GM11168 (cell line): ENCODE data around the gene GDI2.

Experiments used
- in situ Hi-C: fragments of 300-500 bp; cut with MboI; formaldehyde crosslinking; loops from one replicate; pipeline ENCODE4 v1.12.0; 2022; ENCODE audit warnings: low sequenced_read_pairs; ENCODE audit not compliant: unreplicated experiment

The GDI2 gene

GRCh38 chr10:5794236-5794635, 19.0 kb downstream of the GDI2 start:
- in situ Hi-C loops: no loop called here

DNA sequence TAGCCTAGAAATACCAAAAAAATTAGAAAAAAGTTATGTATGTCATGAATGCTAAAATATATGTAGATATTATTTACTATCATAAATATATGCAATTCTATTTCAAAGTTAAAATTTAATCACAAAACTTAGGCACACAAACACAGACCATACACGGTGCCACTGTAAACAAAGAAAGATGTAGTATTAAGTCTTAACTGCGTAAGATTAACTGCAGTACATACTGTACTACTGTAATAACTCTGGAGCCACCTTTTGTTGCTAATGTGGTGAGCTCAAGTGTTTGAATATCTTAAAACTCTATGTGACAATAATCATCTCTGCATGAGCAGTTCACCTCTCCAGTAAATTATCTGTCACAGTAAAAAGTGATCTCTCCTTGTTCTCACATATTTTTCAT, 23.6 kb downstream of the GDI2 start:
- in situ Hi-C loops: no loop called here

DNA sequence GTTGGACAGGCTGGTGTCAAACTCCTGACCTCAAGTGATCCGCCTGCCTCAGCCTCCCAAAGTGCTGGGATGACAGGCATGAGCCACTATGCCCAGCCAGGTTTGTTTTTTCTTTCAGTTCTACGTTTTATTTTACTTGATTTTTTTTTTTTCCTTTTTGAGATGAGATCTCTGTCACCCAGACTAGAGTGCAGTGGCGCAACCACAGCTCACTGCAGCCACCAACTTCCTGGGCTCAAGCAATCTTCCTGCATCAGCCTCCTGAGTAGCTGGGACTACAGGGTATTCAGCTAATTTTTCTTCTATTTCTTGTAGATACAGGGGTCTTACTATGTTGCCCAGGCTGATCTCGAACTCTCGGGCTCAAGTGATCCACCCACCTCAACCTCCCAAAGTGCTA, 24.3 kb downstream of the GDI2 start:
- in situ Hi-C loops: no loop called here

- in situ Hi-C loops: no loop called here
These were observed 29.9 kb downstream of the GDI2 start for GRCh38 chr10:5783300-5783699.

DNA sequence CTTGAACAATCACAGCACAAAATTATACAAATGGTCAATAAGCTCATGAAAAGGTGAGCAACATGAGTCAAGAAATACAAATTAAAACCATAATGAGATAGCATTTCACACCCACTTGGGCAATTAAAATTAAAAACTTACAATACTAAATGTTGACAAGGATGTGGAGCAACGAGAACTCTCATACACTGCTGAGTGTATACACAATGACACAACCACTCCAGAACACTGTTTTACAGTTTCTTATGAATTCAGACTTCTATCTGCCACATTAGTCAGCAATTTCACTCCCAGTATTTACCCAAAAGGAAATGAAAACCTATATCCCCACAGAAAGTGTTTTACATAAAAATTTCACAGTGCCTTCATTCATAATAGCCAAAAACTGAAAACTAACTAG, 31.1 kb downstream of the GDI2 start:
- in situ Hi-C loops: no loop called here

DNA sequence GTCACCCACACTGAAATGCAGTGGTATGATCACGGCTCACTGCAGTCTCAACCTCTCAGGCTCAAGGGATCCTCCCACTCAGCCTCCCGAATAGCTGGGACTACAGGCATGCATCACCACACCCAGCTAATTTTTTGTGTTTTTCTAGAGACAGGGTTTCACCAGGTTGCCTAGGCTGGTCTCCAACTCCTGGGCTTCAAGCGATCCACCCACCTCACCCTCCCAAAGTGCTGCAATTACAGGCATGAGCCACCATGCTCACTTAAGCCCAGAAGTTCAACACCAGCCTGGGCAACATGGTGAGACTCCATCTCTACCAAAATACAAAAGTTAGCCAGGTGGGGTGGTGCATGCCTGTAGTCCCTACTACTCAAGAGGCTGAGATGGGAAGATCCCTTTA, 33.5 kb downstream of the GDI2 start:
- in situ Hi-C loops: loop anchor here (10.0 kb wide), 1 partner anchor 215 kb away; no protein-coding TSS in a partner anchor

GRCh38 chr10:5777758-5778157, 35.5 kb downstream of the GDI2 start:
- in situ Hi-C loops: loop anchor here (10.0 kb wide), 1 partner anchor 217 kb away; no protein-coding TSS in a partner anchor

DNA sequence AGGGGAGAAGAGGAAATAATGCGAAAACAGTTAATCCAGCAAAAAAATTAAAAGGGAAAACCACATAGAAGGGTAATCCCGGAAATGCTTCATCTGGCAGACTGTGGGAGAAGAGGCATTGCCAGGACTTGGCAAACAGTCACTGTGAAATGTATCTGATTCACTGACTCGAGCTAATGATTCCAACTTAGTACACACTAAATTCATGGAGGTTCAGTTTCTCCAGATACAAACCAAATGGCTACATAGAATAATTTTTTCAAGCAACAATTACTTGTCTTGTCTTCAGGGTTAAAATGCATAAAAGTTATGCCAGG, 36.4 kb downstream of the GDI2 start:
- in situ Hi-C loops: loop anchor here (10.0 kb wide), 1 partner anchor 218 kb away; no protein-coding TSS in a partner anchor

GRCh38 chr10:5776136-5776880, 36.9 kb downstream of the GDI2 start:
- in situ Hi-C loops: loop anchor here (10.0 kb wide), 1 partner anchor 218 kb away; no protein-coding TSS in a partner anchor

DNA sequence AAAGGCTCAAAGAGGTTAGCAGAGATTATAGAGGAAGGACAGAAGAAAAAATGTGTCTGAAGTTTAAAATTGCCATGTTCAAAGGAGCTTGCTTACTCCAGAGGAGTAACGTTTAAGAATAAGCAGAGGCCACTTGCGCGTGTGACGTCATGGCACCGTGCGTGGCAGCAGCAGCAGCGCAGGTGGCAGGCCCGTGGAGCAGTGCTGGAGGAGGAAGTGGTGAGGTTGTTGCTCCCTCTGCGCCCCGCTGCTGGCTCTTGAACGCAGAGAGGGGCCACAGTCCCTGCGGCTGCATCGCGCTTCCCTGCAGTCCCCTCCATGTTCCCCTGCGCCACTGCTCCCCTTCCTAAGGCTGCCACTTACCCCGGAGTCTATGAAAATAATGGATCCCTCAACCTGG, 37.5 kb downstream of the GDI2 start:
- in situ Hi-C loops: loop anchor here (10.0 kb wide), 1 partner anchor 219 kb away; no protein-coding TSS in a partner anchor

DNA sequence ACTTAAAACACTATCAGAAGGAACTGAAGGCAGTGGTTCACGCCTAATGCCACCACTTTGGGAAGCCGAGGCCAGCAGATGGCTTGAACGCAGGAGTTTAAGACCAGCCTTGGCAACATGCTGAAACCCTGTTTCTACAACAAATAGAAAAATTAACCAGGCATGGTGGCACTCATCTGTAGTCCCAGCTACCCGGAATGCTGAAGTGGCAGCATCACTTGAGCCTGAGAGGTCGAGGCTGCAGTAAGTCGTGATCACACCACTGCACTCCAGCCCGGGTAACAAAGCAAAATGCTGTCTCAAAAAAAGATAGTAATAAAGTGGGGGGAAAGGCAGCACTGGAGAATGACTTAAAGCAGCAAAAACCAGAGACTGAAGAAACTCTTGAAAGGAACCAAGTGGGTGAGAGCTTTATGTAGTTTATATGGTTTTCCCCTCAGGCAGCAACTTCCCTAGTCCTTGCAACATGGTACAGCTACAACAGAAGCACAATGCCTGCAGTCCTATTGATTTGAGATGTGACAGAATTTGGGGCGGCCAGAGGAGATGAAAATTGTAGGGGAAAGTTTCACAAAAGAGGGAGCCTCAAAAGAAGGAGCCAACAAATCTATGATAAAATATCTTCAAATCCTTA, 38.1 kb downstream of the GDI2 start:
- in situ Hi-C loops: loop anchor here (10.0 kb wide), 1 partner anchor 220 kb away; no protein-coding TSS in a partner anchor

DNA sequence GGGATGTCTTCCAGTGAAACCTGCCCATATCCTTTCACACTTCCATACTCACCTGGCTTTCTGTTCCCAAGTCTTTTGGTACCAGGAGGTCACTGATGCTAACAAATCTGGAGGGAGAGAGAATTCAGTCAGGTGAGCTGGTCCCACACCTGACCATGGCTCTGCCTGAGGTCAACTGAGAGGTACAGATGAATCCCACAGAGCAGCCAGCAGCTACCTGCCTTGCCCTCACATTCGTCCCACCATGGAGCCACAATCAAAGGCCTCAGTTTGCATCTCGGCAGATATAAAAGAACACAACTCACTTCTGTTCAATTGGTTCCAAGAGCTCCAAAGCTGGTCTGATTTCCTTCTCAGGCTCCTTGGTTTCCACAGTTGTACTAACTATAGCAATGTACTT, 47.0 kb downstream of the GDI2 start:
- in situ Hi-C loops: no loop called here

- in situ Hi-C loops: no loop called here
These were observed 47.6 kb downstream of the GDI2 start for GRCh38 chr10:5765617-5766016.

DNA sequence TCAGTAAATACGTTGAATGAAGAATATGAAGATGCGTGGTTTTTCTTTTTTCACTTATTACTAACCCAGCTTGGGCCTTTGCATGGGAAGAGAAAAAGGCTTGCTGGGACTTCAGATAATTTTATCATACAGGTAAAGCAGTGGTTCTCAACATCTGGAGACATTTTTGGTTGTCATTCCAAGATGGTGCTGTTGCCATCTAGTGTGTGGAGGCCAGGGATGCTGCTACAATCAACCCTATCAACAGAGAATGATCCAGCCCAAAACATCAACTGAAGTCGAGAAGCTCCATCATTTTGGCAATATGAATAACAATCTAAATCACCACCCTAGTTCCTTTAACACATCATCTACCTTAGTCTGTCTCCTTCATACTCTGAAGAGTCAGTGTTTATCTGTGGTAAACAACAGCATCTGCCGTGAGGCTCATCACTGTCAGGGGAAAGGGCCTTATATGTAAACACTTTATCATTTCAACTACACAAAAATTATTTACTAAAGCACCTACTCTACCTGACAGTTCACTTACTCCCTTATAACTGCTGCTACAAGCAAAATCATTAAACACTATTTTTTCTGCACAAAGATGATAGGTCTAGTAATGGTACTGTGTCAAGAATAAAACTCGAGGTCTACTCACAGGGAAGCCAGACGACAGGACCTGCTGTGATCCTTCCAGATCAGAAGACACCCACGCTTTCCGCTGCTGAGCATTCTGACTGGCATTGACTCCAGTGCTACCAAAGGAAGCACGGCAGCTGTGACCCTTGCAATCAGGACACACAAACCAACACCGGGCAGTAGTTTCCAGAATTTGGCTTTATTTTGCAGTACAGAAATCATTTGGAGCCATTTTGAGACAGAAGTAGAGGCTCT, 48.6 kb downstream of the GDI2 start:
- in situ Hi-C loops: no loop called here

DNA sequence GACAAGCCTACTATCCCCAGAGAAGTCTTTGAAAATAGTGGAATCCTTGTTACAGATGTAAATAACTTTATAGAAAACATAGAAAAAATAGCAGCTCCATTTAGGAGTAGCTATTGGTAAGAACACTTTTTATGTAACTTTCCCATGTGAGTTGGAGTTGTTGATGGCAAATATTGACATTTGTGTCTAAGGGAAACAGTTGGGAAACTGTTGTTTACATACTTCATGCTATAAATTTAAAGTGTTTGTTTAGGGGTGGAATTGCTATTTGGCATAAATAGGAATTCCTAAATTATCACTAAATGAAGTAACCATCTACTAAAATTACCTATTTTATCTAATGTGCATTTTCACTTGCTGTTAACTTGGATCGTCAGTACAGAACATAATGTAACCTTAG, 50.7 kb downstream of the GDI2 start:
- in situ Hi-C loops: no loop called here

DNA sequence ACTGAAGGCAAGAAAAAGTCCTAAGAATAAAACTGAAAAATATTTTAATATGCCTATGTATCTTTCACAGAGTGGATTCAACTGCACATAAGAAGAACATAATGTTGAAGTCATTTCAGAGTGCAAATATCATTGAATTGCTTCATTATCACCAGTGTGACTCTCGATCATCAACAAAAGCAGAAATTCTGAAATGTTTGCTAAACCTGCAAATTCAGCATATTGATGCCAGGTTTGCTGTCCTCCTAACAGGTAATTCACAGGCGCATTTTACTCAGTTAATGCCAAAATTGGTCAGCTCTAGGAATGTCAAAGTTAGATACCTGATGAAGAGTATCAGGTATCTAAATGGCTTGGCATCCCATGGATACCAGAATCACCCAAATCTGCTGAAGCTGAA, 52.0 kb downstream of the GDI2 start:
- in situ Hi-C loops: no loop called here

GRCh38 chr10:5760515-5760914, 52.7 kb downstream of the GDI2 start:
- in situ Hi-C loops: no loop called here

DNA sequence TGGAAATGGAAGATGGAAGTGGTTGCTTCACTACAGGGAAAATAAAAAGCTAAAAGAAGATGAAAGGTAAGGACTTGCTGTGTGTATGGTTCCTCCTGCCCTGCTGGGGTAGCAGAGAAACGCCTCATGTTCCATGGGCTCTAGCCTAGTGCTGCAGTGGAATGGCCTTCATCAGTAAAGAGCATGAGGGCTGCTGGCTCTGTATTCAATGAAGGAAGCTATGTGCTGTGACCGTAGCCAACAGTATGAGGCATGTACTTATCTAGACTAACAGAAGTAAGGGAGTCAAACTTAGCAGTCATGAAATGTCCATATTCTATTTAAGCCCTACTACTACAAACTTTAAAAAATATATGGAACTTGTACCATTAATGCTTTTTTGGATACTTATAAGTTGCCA, 54.3 kb downstream of the GDI2 start:
- in situ Hi-C loops: no loop called here

- in situ Hi-C loops: no loop called here
These were observed 55.3 kb downstream of the GDI2 start for GRCh38 chr10:5757766-5758517.

DNA sequence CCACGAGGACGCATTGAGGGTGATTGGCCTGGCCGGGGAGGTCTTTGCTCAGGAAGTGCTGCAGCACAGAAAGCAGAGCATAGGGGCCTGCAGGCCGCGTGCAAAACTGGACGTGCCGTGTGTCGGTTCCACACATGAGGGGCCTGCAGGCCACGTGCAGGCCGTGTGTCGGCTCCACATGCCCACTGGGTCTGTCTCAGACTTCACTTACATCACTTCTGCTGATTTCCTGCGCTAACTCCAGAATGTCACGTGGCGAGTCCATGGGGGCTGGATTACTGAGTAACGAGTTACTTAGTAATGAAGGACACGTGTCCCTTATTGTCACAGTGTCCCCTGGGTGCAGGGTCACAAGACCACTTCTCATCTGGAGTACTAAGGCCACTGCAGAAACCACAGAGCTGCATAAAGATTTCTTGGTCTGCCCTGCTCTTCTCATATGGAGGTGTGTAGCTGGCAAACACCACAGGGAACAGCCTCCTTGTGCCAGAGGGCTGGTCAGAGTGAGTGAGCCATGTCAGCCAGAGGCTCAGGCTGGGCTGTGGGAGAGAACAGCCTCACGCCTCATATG, 60.8 kb downstream of the GDI2 start:
- in situ Hi-C loops: no loop called here
